ENCODE data around the gene SLC9B2. TPM values are rescaled to one million over a fixed set of nuclear protein-coding genes. Genes with fewer than 3 reads are reported as not detected.

SLC9B2 gene
- total RNA-seq, 1 donor from 2014 or later: 15.6 TPM

GRCh38 chr4:103046416-103047290 lies 29.9 kb downstream of the SLC9B2 start:
- Histone ChIP-seq H3K4me3 (no peak overlapping the region), H3K27ac (no peak overlapping the region), H3K27me3 (no peaks in the 10 kb centered on the region), H3K9me3 (no peaks in the 10 kb centered on the region), H3K36me3 (peaks cover 11 to 12% of the 10 kb centered on the region in 2 donors), H3K4me1 (no peaks in the 10 kb centered on the region)
- no peak for DNase-seq (ENCODE audit: low spot score in 2 of 2)
- intact Hi-C loops (cut with DNase I): loop anchor here (2.0 kb wide), 1 partner anchor 44 kb away; no protein-coding TSS in a partner anchor
- TF ChIP-seq, protein P1, sequence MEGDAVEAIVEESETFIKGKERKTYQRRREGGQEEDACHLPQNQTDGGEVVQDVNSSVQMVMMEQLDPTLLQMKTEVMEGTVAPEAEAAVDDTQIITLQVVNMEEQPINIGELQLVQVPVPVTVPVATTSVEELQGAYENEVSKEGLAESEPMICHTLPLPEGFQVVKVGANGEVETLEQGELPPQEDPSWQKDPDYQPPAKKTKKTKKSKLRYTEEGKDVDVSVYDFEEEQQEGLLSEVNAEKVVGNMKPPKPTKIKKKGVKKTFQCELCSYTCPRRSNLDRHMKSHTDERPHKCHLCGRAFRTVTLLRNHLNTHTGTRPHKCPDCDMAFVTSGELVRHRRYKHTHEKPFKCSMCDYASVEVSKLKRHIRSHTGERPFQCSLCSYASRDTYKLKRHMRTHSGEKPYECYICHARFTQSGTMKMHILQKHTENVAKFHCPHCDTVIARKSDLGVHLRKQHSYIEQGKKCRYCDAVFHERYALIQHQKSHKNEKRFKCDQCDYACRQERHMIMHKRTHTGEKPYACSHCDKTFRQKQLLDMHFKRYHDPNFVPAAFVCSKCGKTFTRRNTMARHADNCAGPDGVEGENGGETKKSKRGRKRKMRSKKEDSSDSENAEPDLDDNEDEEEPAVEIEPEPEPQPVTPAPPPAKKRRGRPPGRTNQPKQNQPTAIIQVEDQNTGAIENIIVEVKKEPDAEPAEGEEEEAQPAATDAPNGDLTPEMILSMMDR (IDR thresholded peaks at IDR 0.05): peak; percentile 26 to 64 (median 61)

GRCh38 chr4:103044183-103044582 lies 32.4 kb downstream of the SLC9B2 start:
- Histone ChIP-seq H3K27me3 (no peaks in the 10 kb centered on the region), H3K36me3 (peaks cover 6 to 11% of the 10 kb centered on the region in 2 donors), H3K4me3 (no peak overlapping the region), H3K27ac (no peak overlapping the region), H3K4me1 (no peaks in the 10 kb centered on the region), H3K9me3 (no peaks in the 10 kb centered on the region)
- TF ChIP-seq, protein P1 (IDR thresholded peaks at IDR 0.05): no peak
- intact Hi-C loops (cut with DNase I): no loop called here
- no peak for DNase-seq (ENCODE audit: low spot score in 2 of 2)

- Histone ChIP-seq H3K27me3 (no peaks in the 10 kb centered on the region), H3K36me3 (peaks cover 0 to 2% of the 10 kb centered on the region in 2 donors), H3K4me1 (no peaks in the 10 kb centered on the region), H3K4me3 (no peak overlapping the region), H3K27ac (no peak overlapping the region), H3K9me3 (peaks cover 0 to 5% of the 10 kb centered on the region in 2 donors)
- intact Hi-C loops (cut with DNase I): no loop called here
- TF ChIP-seq, protein P1 (IDR thresholded peaks at IDR 0.05): no peak
- DNase-seq (ENCODE audit: low spot score in 2 of 2): no peak
Observed at GRCh38 chr4:103036169-103036568, 40.4 kb downstream of the SLC9B2 start.

- DNase-seq (ENCODE audit: low spot score in 2 of 2): no peak
- intact Hi-C loops (cut with DNase I): no loop called here
- Histone ChIP-seq H3K27me3 (no peaks in the 10 kb centered on the region), H3K4me3 (no peak overlapping the region), H3K9me3 (peaks cover 0 to 5% of the 10 kb centered on the region in 2 donors), H3K4me1 (no peaks in the 10 kb centered on the region), H3K36me3 (peaks cover 0 to 9% of the 10 kb centered on the region in 2 donors), H3K27ac (no peak overlapping the region)
- TF ChIP-seq, protein P1 (IDR thresholded peaks at IDR 0.05): peak in 1 of 3 experiments; percentile 9
Observed at GRCh38 chr4:103032574-103032973, 44.0 kb downstream of the SLC9B2 start.

- intact Hi-C loops (cut with DNase I): no loop called here
- H3K27ac ChIP-seq: no peak overlapping the region
- DNase-seq (ENCODE audit: low spot score in 2 of 2): no peak
- peaks cover 0 to 5% of the 10 kb centered on the region in 2 donors for H3K9me3 ChIP-seq
- TF ChIP-seq, protein P1 (IDR thresholded peaks at IDR 0.05): no peak
- H3K36me3 ChIP-seq: peaks cover 0 to 9% of the 10 kb centered on the region in 2 donors
- H3K4me3 ChIP-seq: no peak overlapping the region
- H3K4me1 ChIP-seq: no peaks in the 10 kb centered on the region
- no peaks in the 10 kb centered on the region for H3K27me3 ChIP-seq
Observed at GRCh38 chr4:103030791-103031190, 45.8 kb downstream of the SLC9B2 start.
